ENCODE results near the gene FAM209B.

DNA sequence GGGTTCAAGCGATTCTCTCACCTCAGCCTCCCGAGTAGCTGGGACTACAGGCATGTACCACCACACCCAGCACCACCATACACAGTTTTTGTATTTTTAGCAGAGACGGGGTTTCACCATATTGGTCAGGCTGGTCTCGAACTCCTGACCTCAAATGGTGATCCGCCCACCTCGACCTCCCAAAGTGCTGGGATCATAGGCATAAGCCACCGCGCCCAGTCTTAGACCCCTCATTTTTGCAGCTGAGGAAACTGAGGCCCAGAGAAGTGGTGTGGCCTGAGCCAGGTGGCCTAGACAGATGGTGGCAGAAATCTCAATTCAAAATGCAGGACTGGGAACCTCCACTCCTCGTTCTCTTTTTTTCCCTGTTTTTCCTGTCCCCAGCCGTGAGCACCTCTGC is 21.1 kb upstream of the FAM209B start:
- TF ChIP-seq EZH2 (IDR thresholded peaks at IDR 0.05), result no peak
- TF ChIP-seq, protein P1, sequence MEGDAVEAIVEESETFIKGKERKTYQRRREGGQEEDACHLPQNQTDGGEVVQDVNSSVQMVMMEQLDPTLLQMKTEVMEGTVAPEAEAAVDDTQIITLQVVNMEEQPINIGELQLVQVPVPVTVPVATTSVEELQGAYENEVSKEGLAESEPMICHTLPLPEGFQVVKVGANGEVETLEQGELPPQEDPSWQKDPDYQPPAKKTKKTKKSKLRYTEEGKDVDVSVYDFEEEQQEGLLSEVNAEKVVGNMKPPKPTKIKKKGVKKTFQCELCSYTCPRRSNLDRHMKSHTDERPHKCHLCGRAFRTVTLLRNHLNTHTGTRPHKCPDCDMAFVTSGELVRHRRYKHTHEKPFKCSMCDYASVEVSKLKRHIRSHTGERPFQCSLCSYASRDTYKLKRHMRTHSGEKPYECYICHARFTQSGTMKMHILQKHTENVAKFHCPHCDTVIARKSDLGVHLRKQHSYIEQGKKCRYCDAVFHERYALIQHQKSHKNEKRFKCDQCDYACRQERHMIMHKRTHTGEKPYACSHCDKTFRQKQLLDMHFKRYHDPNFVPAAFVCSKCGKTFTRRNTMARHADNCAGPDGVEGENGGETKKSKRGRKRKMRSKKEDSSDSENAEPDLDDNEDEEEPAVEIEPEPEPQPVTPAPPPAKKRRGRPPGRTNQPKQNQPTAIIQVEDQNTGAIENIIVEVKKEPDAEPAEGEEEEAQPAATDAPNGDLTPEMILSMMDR (IDR thresholded peaks at IDR 0.05), result no peak
